ENCODE data around the gene UPK2.

The UPK2 gene

DNA sequence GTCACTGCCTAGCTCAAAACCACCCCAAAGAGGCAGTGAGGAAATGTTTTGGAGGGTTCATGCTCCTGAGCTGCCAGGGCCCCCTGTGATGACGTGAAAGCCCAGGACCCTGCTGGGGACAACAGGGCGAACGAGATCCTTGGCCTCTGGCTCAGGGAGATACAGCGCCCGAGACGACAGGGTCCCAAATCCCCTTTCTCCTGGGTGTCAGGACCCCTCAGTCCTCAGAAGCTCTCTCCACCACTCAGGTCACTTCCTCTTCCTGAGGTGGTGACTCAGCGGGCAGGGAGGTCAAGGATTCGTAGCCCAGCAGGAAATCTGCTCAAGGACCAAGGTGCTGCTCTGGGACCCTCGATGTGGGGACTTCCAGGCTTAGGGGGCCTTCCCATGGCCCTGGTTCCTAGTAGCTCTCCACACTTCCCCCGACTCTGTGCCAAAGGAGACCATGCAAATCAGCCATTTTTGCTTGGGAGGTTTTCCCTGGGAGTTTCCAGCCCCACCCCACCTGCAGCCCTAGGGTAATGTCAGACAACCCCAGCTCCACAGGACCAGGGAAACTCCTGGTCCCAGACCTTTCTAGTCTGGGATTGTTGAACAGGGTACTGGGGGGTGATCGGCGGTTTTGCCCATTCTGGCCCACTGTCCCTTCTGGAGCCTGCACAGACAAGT is 43.2 kb upstream of the UPK2 start:
- no peaks in the 10 kb centered on the region for H3K27me3 ChIP-seq (ENCODE audit: control insufficient read depth in 1 of 2, insufficient read depth in 2 of 2, low read length in 2 of 2)
- H3K9ac ChIP-seq (ENCODE audit: low read length): peak overlapping the region; percentile 80
- peak overlapping the region; percentile 95 for H3K27ac ChIP-seq (ENCODE audit: low read depth, low read length)
- no peaks in the 10 kb centered on the region for H3K9me3 ChIP-seq (ENCODE audit: low read length)
- H3K36me3 ChIP-seq (ENCODE audit: insufficient read depth, low read length): peaks cover 3% of the 10 kb centered on the region
- H3K4me1 ChIP-seq (ENCODE audit: insufficient read depth, low read length): peaks cover 96% of the 10 kb centered on the region
- peak overlapping the region; percentile 0 to 8 for H3K4me3 ChIP-seq (ENCODE audit: low read depth in 1 of 2, low read length in 2 of 2)

GRCh38 chr11:118913411-118914125 is 42.5 kb upstream of the UPK2 start:
- Histone ChIP-seq H3K9ac (ENCODE audit: low read length) (peak overlapping the region; percentile 80), H3K27ac (ENCODE audit: low read depth, low read length) (peak overlapping the region; percentile 95), H3K9me3 (ENCODE audit: low read length) (no peaks in the 10 kb centered on the region), H3K36me3 (ENCODE audit: insufficient read depth, low read length) (no peaks in the 10 kb centered on the region), H3K4me3 (ENCODE audit: low read depth in 1 of 2, low read length in 2 of 2) (peak overlapping the region in 1 of 2 donors; percentile 35), H3K4me1 (ENCODE audit: insufficient read depth, low read length) (peaks cover 96% of the 10 kb centered on the region), H3K27me3 (ENCODE audit: control insufficient read depth in 1 of 2, insufficient read depth in 2 of 2, low read length in 2 of 2) (no peaks in the 10 kb centered on the region)

DNA sequence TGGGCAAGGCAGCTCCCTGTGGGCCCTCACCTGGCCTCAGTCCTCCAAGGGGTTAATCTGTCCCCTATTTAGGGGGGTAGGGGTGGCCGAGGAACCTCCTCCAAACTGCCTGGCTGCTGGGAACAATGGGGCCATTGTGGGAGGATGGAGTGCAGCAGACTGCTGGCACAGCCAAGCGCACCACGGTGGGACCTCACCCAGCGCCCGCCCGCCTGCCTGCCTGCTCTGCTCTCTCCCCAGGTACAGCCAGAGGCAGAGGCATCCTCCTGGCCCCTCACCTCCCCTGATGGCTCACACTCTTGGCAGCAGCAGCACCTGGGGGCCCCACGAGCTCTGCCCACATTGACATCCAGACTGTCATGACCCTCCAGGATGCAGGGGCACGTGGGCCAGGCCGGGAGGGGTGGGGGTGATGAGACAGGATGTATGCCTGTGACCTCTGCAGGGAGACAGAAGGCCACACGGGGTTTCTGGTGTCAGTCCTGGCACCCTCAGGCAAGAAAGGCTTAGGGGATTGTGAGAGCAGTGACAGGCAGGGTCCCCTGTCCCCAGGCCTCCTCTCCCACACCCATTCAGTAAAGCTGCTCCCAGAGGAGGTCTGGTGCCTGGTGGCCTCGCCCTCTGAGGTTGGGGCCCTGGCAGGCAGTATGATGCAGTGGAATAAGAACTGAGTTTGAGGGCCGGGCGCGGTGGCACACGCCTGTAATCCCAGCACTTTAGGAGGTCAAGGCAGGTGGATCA is 41.8 kb upstream of the UPK2 start:
- Histone ChIP-seq H3K27me3 (ENCODE audit: control insufficient read depth in 1 of 2, insufficient read depth in 2 of 2, low read length in 2 of 2) (no peaks in the 10 kb centered on the region), H3K9me3 (ENCODE audit: low read length) (no peaks in the 10 kb centered on the region), H3K4me3 (ENCODE audit: low read depth in 1 of 2, low read length in 2 of 2) (peak overlapping the region in 1 of 2 donors; percentile 35), H3K36me3 (ENCODE audit: insufficient read depth, low read length) (no peaks in the 10 kb centered on the region), H3K4me1 (ENCODE audit: insufficient read depth, low read length) (peaks cover 94% of the 10 kb centered on the region), H3K27ac (ENCODE audit: low read depth, low read length) (peak overlapping the region; percentile 95), H3K9ac (ENCODE audit: low read length) (peak overlapping the region; percentile 33)

GRCh38 chr11:118914987-118915386 is 41.1 kb upstream of the UPK2 start:
- H3K9ac ChIP-seq (ENCODE audit: low read length): peak overlapping the region; percentile 72
- H3K36me3 ChIP-seq (ENCODE audit: insufficient read depth, low read length): no peaks in the 10 kb centered on the region
- no peak overlapping the region for H3K4me3 ChIP-seq (ENCODE audit: low read depth in 1 of 2, low read length in 2 of 2)
- no peaks in the 10 kb centered on the region for H3K27me3 ChIP-seq (ENCODE audit: control insufficient read depth in 1 of 2, insufficient read depth in 2 of 2, low read length in 2 of 2)
- peak overlapping the region; percentile 95 for H3K27ac ChIP-seq (ENCODE audit: low read depth, low read length)
- H3K9me3 ChIP-seq (ENCODE audit: low read length): no peaks in the 10 kb centered on the region
- peaks cover 94% of the 10 kb centered on the region for H3K4me1 ChIP-seq (ENCODE audit: insufficient read depth, low read length)

GRCh38 chr11:118915396-118915795 is 40.7 kb upstream of the UPK2 start:
- peak overlapping the region; percentile 72 for H3K9ac ChIP-seq (ENCODE audit: low read length)
- H3K27me3 ChIP-seq (ENCODE audit: control insufficient read depth in 1 of 2, insufficient read depth in 2 of 2, low read length in 2 of 2): no peaks in the 10 kb centered on the region
- H3K4me3 ChIP-seq (ENCODE audit: low read depth in 1 of 2, low read length in 2 of 2): peak overlapping the region in 1 of 2 donors; percentile 8
- H3K36me3 ChIP-seq (ENCODE audit: insufficient read depth, low read length): no peaks in the 10 kb centered on the region
- H3K4me1 ChIP-seq (ENCODE audit: insufficient read depth, low read length): peaks cover 95% of the 10 kb centered on the region
- H3K27ac ChIP-seq (ENCODE audit: low read depth, low read length): peak overlapping the region; percentile 94
- H3K9me3 ChIP-seq (ENCODE audit: low read length): no peaks in the 10 kb centered on the region

DNA sequence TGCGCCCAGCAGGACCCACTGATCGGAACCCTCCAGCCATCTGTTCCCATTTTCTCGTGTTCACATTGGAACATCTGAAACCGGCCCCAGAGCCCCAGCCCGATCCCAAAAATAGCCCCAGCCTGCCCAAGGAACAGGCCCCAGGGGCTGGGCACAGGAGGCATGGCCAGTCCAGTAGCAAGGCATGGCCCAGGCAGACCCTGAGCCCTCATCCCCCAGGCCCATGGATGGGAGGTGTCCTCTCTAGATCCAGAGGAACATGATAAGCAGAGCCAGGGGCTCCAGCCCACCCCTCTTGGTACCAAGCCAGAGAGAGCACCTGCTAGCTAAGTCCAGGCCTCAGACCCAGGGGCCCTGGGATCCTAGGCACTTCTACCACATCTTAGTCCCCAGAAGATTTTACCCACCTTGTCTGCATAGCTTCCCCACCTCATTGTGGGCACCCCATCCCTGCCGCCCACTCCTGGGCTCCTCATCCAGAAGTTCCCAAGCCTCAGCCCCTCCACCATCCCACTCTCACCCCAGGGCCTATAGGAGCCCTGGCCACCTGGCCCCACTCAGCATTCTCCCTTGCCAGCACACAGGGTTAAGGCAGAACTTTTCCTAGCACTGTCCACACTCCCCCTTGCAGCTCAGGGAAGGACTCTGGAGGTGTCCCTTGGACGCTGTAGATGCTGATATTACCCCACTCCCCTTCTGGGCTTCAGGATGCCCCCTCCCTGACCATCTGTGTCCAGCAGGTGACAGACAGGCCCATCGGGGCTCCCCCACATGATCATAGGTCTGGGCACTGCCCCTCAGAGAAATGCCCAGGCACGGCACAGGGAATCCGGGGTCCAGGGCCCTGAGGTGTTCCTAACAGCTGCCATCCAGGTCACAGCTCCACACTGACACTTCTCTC is 39.9 kb upstream of the UPK2 start:
- Histone ChIP-seq H3K9ac (ENCODE audit: low read length) (peak overlapping the region; percentile 72), H3K9me3 (ENCODE audit: low read length) (no peaks in the 10 kb centered on the region), H3K4me1 (ENCODE audit: insufficient read depth, low read length) (peaks cover 97% of the 10 kb centered on the region), H3K4me3 (ENCODE audit: low read depth in 1 of 2, low read length in 2 of 2) (peak overlapping the region; percentile 8 to 9), H3K27me3 (ENCODE audit: control insufficient read depth in 1 of 2, insufficient read depth in 2 of 2, low read length in 2 of 2) (no peaks in the 10 kb centered on the region), H3K27ac (ENCODE audit: low read depth, low read length) (peak overlapping the region; percentile 94), H3K36me3 (ENCODE audit: insufficient read depth, low read length) (no peaks in the 10 kb centered on the region)

DNA sequence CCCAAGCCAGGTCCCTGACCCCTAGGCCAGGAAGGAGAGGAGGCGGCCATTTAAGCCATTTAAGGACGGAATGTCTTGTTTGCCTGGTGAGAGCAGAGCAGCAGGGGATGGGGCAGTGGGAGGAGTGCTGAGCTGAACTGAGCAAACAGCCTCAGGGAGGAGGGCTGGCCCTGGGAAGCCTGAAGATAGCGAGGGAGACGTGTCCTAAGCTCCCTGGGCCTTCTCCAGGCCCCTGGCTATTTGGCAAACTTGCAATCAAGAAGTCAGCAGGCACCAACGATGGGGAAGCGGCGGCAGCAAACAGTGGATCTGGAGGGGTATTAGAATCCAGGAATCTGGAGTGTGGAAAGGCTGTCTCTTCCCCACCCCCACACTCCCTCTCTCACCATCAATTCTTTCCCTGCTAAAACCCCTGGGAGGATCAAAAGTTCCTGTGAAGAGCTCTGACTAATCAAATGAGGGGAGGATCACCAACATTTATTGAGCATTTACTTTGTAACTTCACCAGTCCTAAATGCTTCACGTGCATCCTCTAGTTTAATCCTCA is 39.2 kb upstream of the UPK2 start:
- peaks cover 97% of the 10 kb centered on the region for H3K4me1 ChIP-seq (ENCODE audit: insufficient read depth, low read length)
- peak overlapping the region; percentile 72 for H3K9ac ChIP-seq (ENCODE audit: low read length)
- no peaks in the 10 kb centered on the region for H3K36me3 ChIP-seq (ENCODE audit: insufficient read depth, low read length)
- H3K27ac ChIP-seq (ENCODE audit: low read depth, low read length): peak overlapping the region; percentile 94
- peak overlapping the region; percentile 8 to 9 for H3K4me3 ChIP-seq (ENCODE audit: low read depth in 1 of 2, low read length in 2 of 2)
- H3K27me3 ChIP-seq (ENCODE audit: control insufficient read depth in 1 of 2, insufficient read depth in 2 of 2, low read length in 2 of 2): no peaks in the 10 kb centered on the region
- no peaks in the 10 kb centered on the region for H3K9me3 ChIP-seq (ENCODE audit: low read length)

DNA sequence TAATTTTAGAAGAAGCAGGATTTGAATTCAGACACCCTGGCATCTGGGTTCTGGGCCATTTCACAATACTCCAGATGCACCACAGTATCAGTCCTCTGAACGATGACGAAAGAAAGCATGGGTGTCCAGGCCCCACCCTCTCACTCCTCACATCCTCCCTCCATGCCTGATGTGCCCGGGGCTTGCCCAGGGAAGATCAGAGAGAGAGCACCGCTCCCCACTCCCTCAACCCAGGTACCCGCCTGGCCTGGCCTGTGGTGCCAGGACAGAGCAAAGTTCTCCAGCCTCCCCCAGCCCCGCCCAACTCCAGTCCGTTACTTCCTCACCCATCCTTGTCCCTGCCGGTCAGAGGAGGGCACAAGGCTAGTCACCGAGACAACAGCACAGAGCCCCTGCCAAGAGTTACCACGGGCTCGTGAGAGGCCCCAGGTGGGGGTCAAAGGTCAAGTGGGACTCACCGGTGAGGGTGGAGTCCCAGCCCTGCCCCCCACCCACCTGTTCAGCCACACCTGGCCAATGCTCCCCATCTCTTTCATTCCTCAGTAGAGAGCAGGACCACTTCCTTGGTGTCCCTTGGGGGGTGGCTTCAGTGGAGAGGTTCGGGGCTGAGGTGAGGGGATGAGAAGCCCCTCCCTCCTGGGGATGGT is 38.5 kb upstream of the UPK2 start:
- peak overlapping the region; percentile 94 for H3K27ac ChIP-seq (ENCODE audit: low read depth, low read length)
- H3K9me3 ChIP-seq (ENCODE audit: low read length): no peaks in the 10 kb centered on the region
- no peaks in the 10 kb centered on the region for H3K36me3 ChIP-seq (ENCODE audit: insufficient read depth, low read length)
- peaks cover 94% of the 10 kb centered on the region for H3K4me1 ChIP-seq (ENCODE audit: insufficient read depth, low read length)
- peak overlapping the region; percentile 69 for H3K9ac ChIP-seq (ENCODE audit: low read length)
- H3K4me3 ChIP-seq (ENCODE audit: low read depth in 1 of 2, low read length in 2 of 2): peak overlapping the region in 1 of 2 donors; percentile 46
- H3K27me3 ChIP-seq (ENCODE audit: control insufficient read depth in 1 of 2, insufficient read depth in 2 of 2, low read length in 2 of 2): no peaks in the 10 kb centered on the region

- H3K27ac ChIP-seq (ENCODE audit: low read depth, low read length): peak overlapping the region; percentile 94
- H3K4me1 ChIP-seq (ENCODE audit: insufficient read depth, low read length): peaks cover 94% of the 10 kb centered on the region
- peaks cover 2% of the 10 kb centered on the region for H3K36me3 ChIP-seq (ENCODE audit: insufficient read depth, low read length)
- no peaks in the 10 kb centered on the region for H3K9me3 ChIP-seq (ENCODE audit: low read length)
- peak overlapping the region; percentile 69 for H3K9ac ChIP-seq (ENCODE audit: low read length)
- peak overlapping the region; percentile 16 to 46 for H3K4me3 ChIP-seq (ENCODE audit: low read depth in 1 of 2, low read length in 2 of 2)
- no peaks in the 10 kb centered on the region for H3K27me3 ChIP-seq (ENCODE audit: control insufficient read depth in 1 of 2, insufficient read depth in 2 of 2, low read length in 2 of 2)
These were observed 37.9 kb upstream of the UPK2 start for GRCh38 chr11:118918128-118918685.

GRCh38 chr11:118918686-118919280 is 37.3 kb upstream of the UPK2 start:
- Histone ChIP-seq H3K4me1 (ENCODE audit: insufficient read depth, low read length) (peaks cover 94% of the 10 kb centered on the region), H3K4me3 (ENCODE audit: low read depth in 1 of 2, low read length in 2 of 2) (peak overlapping the region; percentile 16 to 95), H3K9ac (ENCODE audit: low read length) (peak overlapping the region; percentile 69), H3K9me3 (ENCODE audit: low read length) (no peaks in the 10 kb centered on the region), H3K27ac (ENCODE audit: low read depth, low read length) (peak overlapping the region; percentile 97), H3K36me3 (ENCODE audit: insufficient read depth, low read length) (peaks cover 5% of the 10 kb centered on the region), H3K27me3 (ENCODE audit: control insufficient read depth in 1 of 2, insufficient read depth in 2 of 2, low read length in 2 of 2) (no peaks in the 10 kb centered on the region)
